ENCODE measurements around the gene SLC10A3. TPM values are rescaled to one million over a fixed set of nuclear protein-coding genes. Genes with fewer than 3 reads are reported as not detected.

Gene SLC10A3
- total RNA-seq, 2 donors from 2014 or later = 26.7 to 55.5 TPM

DNA sequence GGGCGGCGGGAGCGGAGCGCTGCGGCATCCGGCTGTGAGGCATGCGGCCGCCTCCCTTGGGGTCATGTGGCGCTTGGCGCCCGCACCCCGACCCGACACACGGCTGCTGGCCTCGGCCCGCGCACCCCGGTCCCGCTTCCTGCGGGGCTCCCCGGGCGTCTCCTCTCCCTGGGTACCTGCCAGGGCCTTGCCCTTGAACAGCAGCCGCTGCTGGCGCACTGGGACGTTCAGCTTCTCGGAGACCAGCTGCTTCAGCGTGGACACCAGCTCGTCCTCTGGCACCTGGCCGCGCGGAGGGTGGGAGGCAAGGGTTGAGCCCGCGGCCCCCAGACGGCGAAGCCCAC, 4.4 kb downstream of the SLC10A3 start:
- peaks cover 3 to 41% of the 10 kb centered on the region in 2 donors for H3K4me1 ChIP-seq (ENCODE audit: control insufficient read depth in 1 of 2, low read depth in 2 of 2)
- TF ChIP-seq, protein P1, sequence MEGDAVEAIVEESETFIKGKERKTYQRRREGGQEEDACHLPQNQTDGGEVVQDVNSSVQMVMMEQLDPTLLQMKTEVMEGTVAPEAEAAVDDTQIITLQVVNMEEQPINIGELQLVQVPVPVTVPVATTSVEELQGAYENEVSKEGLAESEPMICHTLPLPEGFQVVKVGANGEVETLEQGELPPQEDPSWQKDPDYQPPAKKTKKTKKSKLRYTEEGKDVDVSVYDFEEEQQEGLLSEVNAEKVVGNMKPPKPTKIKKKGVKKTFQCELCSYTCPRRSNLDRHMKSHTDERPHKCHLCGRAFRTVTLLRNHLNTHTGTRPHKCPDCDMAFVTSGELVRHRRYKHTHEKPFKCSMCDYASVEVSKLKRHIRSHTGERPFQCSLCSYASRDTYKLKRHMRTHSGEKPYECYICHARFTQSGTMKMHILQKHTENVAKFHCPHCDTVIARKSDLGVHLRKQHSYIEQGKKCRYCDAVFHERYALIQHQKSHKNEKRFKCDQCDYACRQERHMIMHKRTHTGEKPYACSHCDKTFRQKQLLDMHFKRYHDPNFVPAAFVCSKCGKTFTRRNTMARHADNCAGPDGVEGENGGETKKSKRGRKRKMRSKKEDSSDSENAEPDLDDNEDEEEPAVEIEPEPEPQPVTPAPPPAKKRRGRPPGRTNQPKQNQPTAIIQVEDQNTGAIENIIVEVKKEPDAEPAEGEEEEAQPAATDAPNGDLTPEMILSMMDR (IDR thresholded peaks at IDR 0.05) = no peak
- H3K27me3 ChIP-seq (replicated peaks; ENCODE audit: insufficient read depth) = no peaks in the 10 kb centered on the region
- peak overlapping the region; percentile 38 to 77 for H3K27ac ChIP-seq
- H3K9me3 ChIP-seq = no peaks in the 10 kb centered on the region
- H3K36me3 ChIP-seq = peaks cover 5% of the 10 kb centered on the region
- no peak for DNase-seq (ENCODE audit: low spot score)
- H3K4me3 ChIP-seq = peak overlapping the region; percentile 78
- no peak for ATAC-seq (ENCODE audit: insufficient number of reproducible peaks, low FRiP score, low read depth)

DNA sequence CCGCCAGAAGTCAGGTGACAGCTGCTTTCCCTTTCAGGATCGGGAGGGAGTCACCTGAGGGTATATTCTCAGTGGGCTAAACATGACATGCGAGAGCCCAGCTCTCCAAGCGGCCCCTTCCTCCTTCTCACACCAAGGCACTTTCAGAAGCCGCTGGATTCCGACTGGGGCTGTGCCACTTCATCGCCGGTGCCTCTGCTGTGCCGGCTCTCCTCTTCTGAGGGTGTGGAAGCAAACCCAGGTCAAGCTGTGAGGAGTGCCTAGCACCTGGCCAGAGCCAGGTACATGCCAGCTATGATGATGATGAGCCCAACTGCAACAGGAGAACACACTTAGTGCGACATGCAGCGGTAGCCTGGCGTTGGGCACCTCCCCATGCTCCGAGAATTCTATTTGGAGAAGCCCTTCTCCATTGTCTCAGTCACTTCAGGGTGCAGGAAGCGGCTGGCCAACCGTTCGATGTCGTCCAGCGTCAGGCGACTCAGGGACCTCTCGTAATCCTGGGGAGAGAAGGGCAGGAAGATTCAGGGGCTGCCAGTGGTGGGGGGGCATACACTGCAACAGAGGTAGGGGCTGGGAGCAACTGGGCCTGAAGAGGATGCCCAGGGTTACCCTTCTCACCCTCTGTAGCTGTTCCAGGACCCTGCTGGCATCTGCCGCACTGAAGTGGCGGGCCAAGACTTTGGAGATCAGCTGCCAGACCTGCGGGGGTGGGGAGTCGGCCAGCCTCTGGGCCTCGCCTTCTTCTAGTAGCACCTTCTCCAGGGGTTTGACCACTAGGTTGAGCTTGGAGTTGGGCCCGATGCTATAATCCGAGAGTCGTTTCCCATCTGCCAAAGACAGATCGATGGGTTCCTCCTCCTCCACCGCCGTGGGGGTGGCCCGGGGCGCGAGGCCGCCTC, 5.0 kb downstream of the SLC10A3 start:
- DNase-seq (ENCODE audit: low spot score) (no peak), ATAC-seq (ENCODE audit: insufficient number of reproducible peaks, low FRiP score, low read depth) (no peak)
- no peaks in the 10 kb centered on the region for H3K9me3 ChIP-seq
- H3K27me3 ChIP-seq (replicated peaks; ENCODE audit: insufficient read depth) = no peaks in the 10 kb centered on the region
- H3K4me3 ChIP-seq = peak overlapping the region; percentile 78
- peaks cover 5% of the 10 kb centered on the region for H3K36me3 ChIP-seq
- peaks cover 3 to 41% of the 10 kb centered on the region in 2 donors for H3K4me1 ChIP-seq (ENCODE audit: control insufficient read depth in 1 of 2, low read depth in 2 of 2)
- peak overlapping the region; percentile 38 to 77 for H3K27ac ChIP-seq
- TF ChIP-seq, protein P1 (IDR thresholded peaks at IDR 0.05) = no peak

DNA sequence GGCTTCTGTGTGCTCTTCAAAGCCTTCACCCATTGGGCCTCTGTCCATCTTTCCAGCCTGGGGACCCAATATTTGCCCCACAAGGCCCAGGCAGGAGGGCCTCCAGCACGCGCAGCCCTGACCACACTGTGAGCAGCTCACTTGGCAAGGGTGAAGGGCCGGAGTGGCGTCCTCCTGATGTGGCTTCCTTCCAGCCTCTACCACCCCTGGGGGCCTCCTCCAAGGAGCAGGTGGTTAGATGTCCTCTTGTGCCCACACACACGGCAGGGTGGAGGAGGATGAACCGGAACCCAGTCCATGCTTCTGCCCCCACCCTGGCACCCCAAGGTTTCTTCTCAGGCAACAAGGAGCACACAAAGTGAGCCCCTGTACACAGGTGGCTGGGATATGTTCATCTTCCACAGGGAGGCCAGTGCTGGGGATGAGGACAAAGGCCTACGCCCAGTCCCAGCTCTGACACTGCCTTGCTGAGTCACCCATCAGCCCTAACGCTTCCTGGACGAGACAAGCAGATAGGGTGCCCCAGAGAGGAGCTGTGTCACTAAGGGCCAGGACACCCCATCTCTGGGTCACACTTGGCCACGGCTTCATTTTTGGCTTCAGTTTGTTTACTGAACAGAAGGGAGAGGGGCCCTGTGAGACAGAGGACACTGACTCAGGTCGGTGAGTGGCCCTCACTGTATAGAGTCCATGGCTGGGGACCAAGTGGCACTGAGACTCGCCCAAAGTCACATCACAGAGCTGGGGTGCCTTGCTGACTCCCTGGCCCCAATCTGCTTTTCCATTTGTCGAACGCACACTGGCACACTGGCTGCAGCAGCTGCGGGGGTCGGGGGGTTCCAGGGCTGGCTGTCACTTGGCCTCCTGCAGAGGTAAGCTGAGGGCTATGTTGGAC, 5.9 kb downstream of the SLC10A3 start:
- Histone ChIP-seq H3K4me3 (no peak overlapping the region), H3K9me3 (no peaks in the 10 kb centered on the region), H3K27me3 (replicated peaks; ENCODE audit: insufficient read depth) (no peaks in the 10 kb centered on the region), H3K4me1 (ENCODE audit: control insufficient read depth in 1 of 2, low read depth in 2 of 2) (peaks cover 3 to 39% of the 10 kb centered on the region in 2 donors), H3K36me3 (peaks cover 5% of the 10 kb centered on the region), H3K27ac (no peak overlapping the region)
- DNase-seq (ENCODE audit: low spot score) = no peak
- TF ChIP-seq, protein P1 (IDR thresholded peaks at IDR 0.05) = no peak
- no peak for ATAC-seq (ENCODE audit: insufficient number of reproducible peaks, low FRiP score, low read depth)

DNA sequence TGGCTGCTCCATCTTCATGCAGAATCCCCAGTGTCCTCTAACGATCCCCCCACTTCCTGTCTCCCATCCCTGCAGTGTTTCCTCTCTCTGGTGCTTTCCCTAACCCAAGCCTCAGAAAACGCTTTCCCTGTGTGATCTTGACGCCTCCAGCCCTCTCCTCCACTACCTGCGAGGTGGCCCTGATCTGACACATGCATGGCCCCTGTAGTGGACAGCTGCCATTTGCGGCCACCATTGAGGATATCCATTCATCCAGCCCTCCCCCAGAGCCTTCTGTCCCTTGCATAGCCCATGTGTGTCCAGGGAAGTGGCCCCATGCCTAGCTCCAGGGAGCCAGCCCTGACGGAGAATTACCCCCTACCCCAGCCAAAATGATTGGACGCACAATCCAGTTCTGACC, 7.1 kb downstream of the SLC10A3 start:
- ATAC-seq (ENCODE audit: insufficient number of reproducible peaks, low FRiP score, low read depth) (no peak), DNase-seq (ENCODE audit: low spot score) (no peak)
- H3K27ac ChIP-seq = no peak overlapping the region
- no peaks in the 10 kb centered on the region for H3K9me3 ChIP-seq
- H3K27me3 ChIP-seq (replicated peaks; ENCODE audit: insufficient read depth) = no peaks in the 10 kb centered on the region
- TF ChIP-seq, protein P1 (IDR thresholded peaks at IDR 0.05) = no peak
- H3K4me1 ChIP-seq (ENCODE audit: control insufficient read depth in 1 of 2, low read depth in 2 of 2) = peaks cover 3 to 27% of the 10 kb centered on the region in 2 donors
- H3K4me3 ChIP-seq = no peak overlapping the region
- H3K36me3 ChIP-seq = peaks cover 5% of the 10 kb centered on the region

DNA sequence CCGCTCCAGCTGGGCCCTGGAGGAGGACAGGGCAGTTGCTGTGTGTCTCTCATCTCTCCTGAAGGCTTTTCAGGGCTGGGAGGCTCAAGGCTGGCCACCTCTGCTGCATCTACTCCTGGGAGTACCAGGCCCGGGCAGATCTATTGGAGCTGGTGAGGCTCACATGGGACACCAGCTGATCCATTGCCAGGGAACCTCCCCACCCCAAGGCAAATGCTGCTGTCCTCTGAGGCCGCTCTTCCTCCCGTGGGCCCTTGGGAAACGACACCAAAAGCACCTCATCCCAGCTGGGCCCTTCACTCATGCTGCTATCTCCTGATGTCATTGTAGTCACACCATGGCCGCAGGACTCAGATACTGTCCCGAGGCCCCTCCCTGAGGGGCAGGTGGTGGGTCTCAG, 7.6 kb downstream of the SLC10A3 start:
- H3K27ac ChIP-seq = no peak overlapping the region
- ATAC-seq (ENCODE audit: insufficient number of reproducible peaks, low FRiP score, low read depth) (no peak), DNase-seq (ENCODE audit: low spot score) (no peak)

More for the DNA sequence above, 7.6 kb downstream of the SLC10A3 start:
- Histone ChIP-seq H3K9me3 (no peaks in the 10 kb centered on the region), H3K4me3 (no peak overlapping the region), H3K4me1 (ENCODE audit: control insufficient read depth in 1 of 2, low read depth in 2 of 2) (peaks cover 3 to 22% of the 10 kb centered on the region in 2 donors), H3K27me3 (replicated peaks; ENCODE audit: insufficient read depth) (no peaks in the 10 kb centered on the region), H3K36me3 (peaks cover 5% of the 10 kb centered on the region)
- TF ChIP-seq, protein P1 (IDR thresholded peaks at IDR 0.05) = no peak

Measured in thoracic aorta (tissue), 2 donors.